ENCODE measurements around the gene SMYD3.

Gene SMYD3

GRCh38 chr1:246460406-246460805 is 46.7 kb downstream of the SMYD3 start:
- TF ChIP-seq Cebpa-rat (IDR thresholded peaks at IDR 0.05) = no peak
- peaks cover 0 to 9% (median 7%) of the 10 kb centered on the region in 10 experiments; a peak in 9 of 20 replicates for H3K4me1 ChIP-seq
- no peak overlapping the region for H3K4me2 ChIP-seq

GRCh38 chr1:246459221-246459620 is 47.9 kb downstream of the SMYD3 start:
- Histone ChIP-seq H3K36me3 (peaks cover 0 to 11% (median 6%) of the 10 kb centered on the region in 11 experiments; a peak in 6 of 22 replicates), H4K20me1 (peaks cover 0 to 25% (median 0%) of the 10 kb centered on the region in 11 experiments; a peak in 4 of 22 replicates), H3K4me1 (peaks cover 0 to 16% (median 9%) of the 10 kb centered on the region in 10 experiments; a peak in 9 of 20 replicates), H3K27me3 (no peaks in the 10 kb centered on the region), H3K4me2 (no peak overlapping the region), H3K4me3 (no peak overlapping the region), H3K9me3 (replicated peaks in 1 of 11) (peaks cover 0 to 12% (median 8%) of the 10 kb centered on the region in 11 experiments; a peak in 12 of 22 replicates), H3K27ac (no peak overlapping the region), H3K9ac (no peak overlapping the region)
- no peak for TF ChIP-seq Cebpa-rat (IDR thresholded peaks at IDR 0.05)

More at GRCh38 chr1:246460406-246460805, 46.7 kb downstream of the SMYD3 start:
- Histone ChIP-seq H3K36me3 (peaks cover 0 to 11% (median 6%) of the 10 kb centered on the region in 11 experiments; a peak in 6 of 22 replicates), H3K4me3 (no peak overlapping the region), H4K20me1 (peaks cover 0 to 23% (median 0%) of the 10 kb centered on the region in 11 experiments; a peak in 4 of 22 replicates), H3K9me3 (replicated peaks in 1 of 11) (peaks cover 0 to 12% (median 8%) of the 10 kb centered on the region in 11 experiments; a peak in 12 of 22 replicates), H3K27ac (no peak overlapping the region), H3K27me3 (no peaks in the 10 kb centered on the region), H3K9ac (no peak overlapping the region)

GRCh38 chr1:246455476-246455875 is 51.6 kb downstream of the SMYD3 start:
- Histone ChIP-seq H3K27me3 (no peaks in the 10 kb centered on the region), H3K4me1 (peaks cover 0 to 14% (median 3%) of the 10 kb centered on the region in 10 experiments; a peak in 6 of 20 replicates), H3K27ac (no peak overlapping the region), H3K9me3 (replicated peaks in 1 of 11) (peaks cover 0 to 12% (median 8%) of the 10 kb centered on the region in 11 experiments; a peak in 12 of 22 replicates), H4K20me1 (peaks cover 0 to 33% (median 0%) of the 10 kb centered on the region in 11 experiments; a peak in 6 of 22 replicates), H3K9ac (no peak overlapping the region), H3K36me3 (peaks cover 0 to 11% (median 6%) of the 10 kb centered on the region in 11 experiments; a peak in 6 of 22 replicates), H3K4me3 (no peak overlapping the region), H3K4me2 (no peak overlapping the region)
- TF ChIP-seq Cebpa-rat (IDR thresholded peaks at IDR 0.05) = no peak

- H4K20me1 ChIP-seq = peaks cover 0 to 33% (median 0%) of the 10 kb centered on the region in 11 experiments; a peak in 6 of 22 replicates
- no peak overlapping the region for H3K9ac ChIP-seq
- TF ChIP-seq Cebpa-rat (IDR thresholded peaks at IDR 0.05) = no peak
- peak overlapping the region in 1 of 11 experiments; percentile 19; a peak in 1 of 22 replicates for H3K27ac ChIP-seq
- peaks cover 0 to 9% (median 6%) of the 10 kb centered on the region in 11 experiments; a peak in 6 of 22 replicates for H3K36me3 ChIP-seq
- H3K27me3 ChIP-seq = no peaks in the 10 kb centered on the region
- H3K9me3 ChIP-seq (replicated peaks in 1 of 11) = peaks cover 0 to 12% (median 8%) of the 10 kb centered on the region in 11 experiments; a peak in 12 of 22 replicates
- peaks cover 0 to 15% (median 3%) of the 10 kb centered on the region in 10 experiments; a peak in 6 of 20 replicates for H3K4me1 ChIP-seq
- no peak overlapping the region; a peak in 1 of 22 replicates for H3K4me2 ChIP-seq
- no peak overlapping the region for H3K4me3 ChIP-seq
Measured at GRCh38 chr1:246454655-246455054, 52.4 kb downstream of the SMYD3 start.

GRCh38 chr1:246450611-246451251 is 56.3 kb downstream of the SMYD3 start:
- no peaks in the 10 kb centered on the region for H3K27me3 ChIP-seq
- H3K9me3 ChIP-seq (replicated peaks in 1 of 11) = no peaks in the 10 kb centered on the region
- H3K4me2 ChIP-seq = 0 out of 22 replicates have a peak overlapping the region, but pooled peaks of 1 of the 11 experiments have one; percentile 18
- H3K27ac ChIP-seq = no peak overlapping the region
- no peaks in the 10 kb centered on the region for H3K36me3 ChIP-seq
- H3K4me1 ChIP-seq = peaks cover 0 to 15% (median 3%) of the 10 kb centered on the region in 10 experiments; a peak in 8 of 20 replicates
- H3K4me3 ChIP-seq = no peak overlapping the region
- peaks cover 0 to 32% (median 0%) of the 10 kb centered on the region in 11 experiments; a peak in 6 of 22 replicates for H4K20me1 ChIP-seq
- no peak overlapping the region for H3K9ac ChIP-seq
- TF ChIP-seq Cebpa-rat (IDR thresholded peaks at IDR 0.05) = no peak

GRCh38 chr1:246448373-246448772 is 58.7 kb downstream of the SMYD3 start:
- TF ChIP-seq Cebpa-rat (IDR thresholded peaks at IDR 0.05) = no peak
- Histone ChIP-seq H3K27ac (no peak overlapping the region), H3K9ac (no peak overlapping the region), H3K27me3 (no peaks in the 10 kb centered on the region), H3K36me3 (no peaks in the 10 kb centered on the region), H3K4me1 (peaks cover 0 to 8% (median 0%) of the 10 kb centered on the region in 10 experiments; a peak in 8 of 20 replicates), H3K9me3 (replicated peaks in 1 of 11) (no peaks in the 10 kb centered on the region), H4K20me1 (peaks cover 0 to 16% (median 0%) of the 10 kb centered on the region in 11 experiments; a peak in 5 of 22 replicates), H3K4me2 (no peak overlapping the region), H3K4me3 (no peak overlapping the region)

- no peak for TF ChIP-seq Cebpa-rat (IDR thresholded peaks at IDR 0.05)
- no peaks in the 10 kb centered on the region; a peak in 1 of 22 replicates for H3K9me3 ChIP-seq (replicated peaks in 1 of 11)
Measured at GRCh38 chr1:246447501-246447900, 59.6 kb downstream of the SMYD3 start.

GRCh38 chr1:246445503-246445902 is 61.6 kb downstream of the SMYD3 start:
- Histone ChIP-seq H3K4me2 (no peak overlapping the region), H4K20me1 (peaks cover 0 to 12% (median 0%) of the 10 kb centered on the region in 11 experiments; a peak in 2 of 22 replicates), H3K4me3 (no peak overlapping the region), H3K9me3 (replicated peaks in 1 of 11) (peaks cover 0 to 16% (median 4%) of the 10 kb centered on the region in 11 experiments; a peak in 6 of 22 replicates), H3K4me1 (peaks cover 0 to 1% (median 0%) of the 10 kb centered on the region in 10 experiments; a peak in 2 of 20 replicates), H3K9ac (no peak overlapping the region), H3K27ac (no peak overlapping the region), H3K36me3 (peaks cover 0 to 4% (median 0%) of the 10 kb centered on the region in 11 experiments; a peak in 1 of 22 replicates), H3K27me3 (no peaks in the 10 kb centered on the region)
- TF ChIP-seq Cebpa-rat (IDR thresholded peaks at IDR 0.05) = no peak

More at GRCh38 chr1:246447501-246447900, 59.6 kb downstream of the SMYD3 start:
- Histone ChIP-seq H3K4me3 (no peak overlapping the region), H3K4me1 (peaks cover 0 to 8% (median 0%) of the 10 kb centered on the region in 10 experiments; a peak in 8 of 20 replicates), H4K20me1 (peaks cover 0 to 16% (median 0%) of the 10 kb centered on the region in 11 experiments; a peak in 4 of 22 replicates), H3K27ac (no peak overlapping the region), H3K36me3 (no peaks in the 10 kb centered on the region), H3K27me3 (no peaks in the 10 kb centered on the region), H3K9ac (no peak overlapping the region; a peak in 1 of 22 replicates), H3K4me2 (no peak overlapping the region)

GRCh38 chr1:246444617-246445016 is 62.5 kb downstream of the SMYD3 start:
- no peak for TF ChIP-seq Cebpa-rat (IDR thresholded peaks at IDR 0.05)
- H3K27me3 ChIP-seq = no peaks in the 10 kb centered on the region
- H4K20me1 ChIP-seq = peaks cover 0 to 12% (median 0%) of the 10 kb centered on the region in 11 experiments; a peak in 2 of 22 replicates
- H3K27ac ChIP-seq = no peak overlapping the region
- no peak overlapping the region for H3K4me2 ChIP-seq
- H3K9ac ChIP-seq = no peak overlapping the region
- no peak overlapping the region for H3K4me3 ChIP-seq
- no peaks in the 10 kb centered on the region; a peak in 2 of 20 replicates for H3K4me1 ChIP-seq
- peaks cover 0 to 17% (median 4%) of the 10 kb centered on the region in 11 experiments; a peak in 6 of 22 replicates for H3K9me3 ChIP-seq (replicated peaks in 1 of 11)
- peaks cover 0 to 4% (median 0%) of the 10 kb centered on the region in 11 experiments; a peak in 5 of 22 replicates for H3K36me3 ChIP-seq

Data from BLaER1 treated with 17β-estradiol and CSF1 and Interleukin-3, amounts not matched to agents 10 nM and 100 nM (cell line).